Activated CD4-positive, CD25-positive, alpha-beta regulatory T cell treated with anti-CD3 and anti-CD28 coated beads, Interleukin-2, amount 50 U/mL, for 72 hours (primary cell): Measurements from ENCODE around the gene NSDHL.

Experiments
- DNase-seq: peaks from one replicate; pipeline ENCODE4 v3.0.0; 2021

NSDHL gene

GRCh38 chrX:152845618-152846240 is 14.9 kb downstream of the NSDHL start:
- no peak for DNase-seq

- DNase-seq, result no peak
Observed at GRCh38 chrX:152847281-152847680, 16.4 kb downstream of the NSDHL start.

- no peak for DNase-seq
Observed at GRCh38 chrX:152850465-152850864, 19.6 kb downstream of the NSDHL start.

GRCh38 chrX:152853986-152854385 is 23.1 kb downstream of the NSDHL start:
- DNase-seq, result no peak

- DNase-seq, result no peak
Observed at GRCh38 chrX:152861116-152861515, 30.3 kb downstream of the NSDHL start.

GRCh38 chrX:152861826-152862225 is 31.0 kb downstream of the NSDHL start:
- no peak for DNase-seq

GRCh38 chrX:152865232-152865920 is 34.5 kb downstream of the NSDHL start:
- no peak for DNase-seq

- no peak for DNase-seq
Observed at GRCh38 chrX:152866386-152866785, 35.5 kb downstream of the NSDHL start.

GRCh38 chrX:152869972-152870371 is 39.1 kb downstream of the NSDHL start:
- no peak for DNase-seq

- DNase-seq, result no peak
Observed at GRCh38 chrX:152871260-152871659, 40.4 kb downstream of the NSDHL start.

- DNase-seq, result no peak
Observed at GRCh38 chrX:152872522-152872921, 41.7 kb downstream of the NSDHL start.

GRCh38 chrX:152873361-152873760 is 42.5 kb downstream of the NSDHL start:
- DNase-seq, result no peak

- no peak for DNase-seq
Observed at GRCh38 chrX:152876931-152877840, 46.3 kb downstream of the NSDHL start.

GRCh38 chrX:152878976-152879755 is 48.3 kb downstream of the NSDHL start:
- no peak for DNase-seq

- no peak for DNase-seq
Observed at GRCh38 chrX:152881289-152881688, 50.4 kb downstream of the NSDHL start.

- no peak for DNase-seq
Observed at GRCh38 chrX:152884171-152884570, 53.3 kb downstream of the NSDHL start.

GRCh38 chrX:152886716-152887115 is 55.9 kb downstream of the NSDHL start:
- DNase-seq, result no peak

- no peak for DNase-seq
Observed at GRCh38 chrX:152892499-152892898, 61.6 kb downstream of the NSDHL start.

GRCh38 chrX:152892999-152893891 is 62.4 kb downstream of the NSDHL start:
- no peak for DNase-seq

- no peak for DNase-seq
Observed at GRCh38 chrX:152893980-152894610, 63.2 kb downstream of the NSDHL start.

GRCh38 chrX:152895121-152895520 is 64.3 kb downstream of the NSDHL start:
- no peak for DNase-seq
